ENCODE measurements around the gene CTBP2.

DNA sequence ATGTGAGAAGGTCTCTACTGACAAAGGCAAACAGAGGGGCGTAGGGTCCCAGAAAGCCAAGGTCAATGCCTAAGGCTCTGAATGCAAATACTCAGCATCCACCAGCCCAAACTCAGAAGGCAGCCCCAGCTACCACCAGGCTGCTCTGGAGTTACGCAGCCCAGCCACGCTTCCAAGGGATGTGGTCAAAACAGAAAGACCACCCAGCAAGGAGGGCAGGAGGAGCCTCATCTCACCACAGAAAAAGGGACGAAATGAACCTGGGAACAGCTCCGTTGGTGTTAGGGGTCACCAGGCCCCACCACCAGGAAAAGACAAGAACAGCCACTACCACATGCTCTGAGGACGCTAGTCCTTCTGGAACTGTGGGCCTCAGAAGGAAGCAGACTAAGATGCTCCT is 65.1 kb downstream of the CTBP2 start:
- TF ChIP-seq, protein P1, sequence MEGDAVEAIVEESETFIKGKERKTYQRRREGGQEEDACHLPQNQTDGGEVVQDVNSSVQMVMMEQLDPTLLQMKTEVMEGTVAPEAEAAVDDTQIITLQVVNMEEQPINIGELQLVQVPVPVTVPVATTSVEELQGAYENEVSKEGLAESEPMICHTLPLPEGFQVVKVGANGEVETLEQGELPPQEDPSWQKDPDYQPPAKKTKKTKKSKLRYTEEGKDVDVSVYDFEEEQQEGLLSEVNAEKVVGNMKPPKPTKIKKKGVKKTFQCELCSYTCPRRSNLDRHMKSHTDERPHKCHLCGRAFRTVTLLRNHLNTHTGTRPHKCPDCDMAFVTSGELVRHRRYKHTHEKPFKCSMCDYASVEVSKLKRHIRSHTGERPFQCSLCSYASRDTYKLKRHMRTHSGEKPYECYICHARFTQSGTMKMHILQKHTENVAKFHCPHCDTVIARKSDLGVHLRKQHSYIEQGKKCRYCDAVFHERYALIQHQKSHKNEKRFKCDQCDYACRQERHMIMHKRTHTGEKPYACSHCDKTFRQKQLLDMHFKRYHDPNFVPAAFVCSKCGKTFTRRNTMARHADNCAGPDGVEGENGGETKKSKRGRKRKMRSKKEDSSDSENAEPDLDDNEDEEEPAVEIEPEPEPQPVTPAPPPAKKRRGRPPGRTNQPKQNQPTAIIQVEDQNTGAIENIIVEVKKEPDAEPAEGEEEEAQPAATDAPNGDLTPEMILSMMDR (IDR thresholded peaks at IDR 0.05) = no peak
- no peak for TF ChIP-seq POLR2A (IDR thresholded peaks at IDR 0.05)

Data from right lobe of liver (tissue), 4 donors.